ENCODE results near the gene GCFC2. TPM values are rescaled to one million over a fixed set of nuclear protein-coding genes. Genes with fewer than 3 reads are reported as not detected.

Gene GCFC2
- total and polyA plus RNA-seq, 2 of the 13 experiments (the other 11 are each of a cell fraction or from before 2014, with no cell fraction given), result 26.8 to 49.0 TPM

DNA sequence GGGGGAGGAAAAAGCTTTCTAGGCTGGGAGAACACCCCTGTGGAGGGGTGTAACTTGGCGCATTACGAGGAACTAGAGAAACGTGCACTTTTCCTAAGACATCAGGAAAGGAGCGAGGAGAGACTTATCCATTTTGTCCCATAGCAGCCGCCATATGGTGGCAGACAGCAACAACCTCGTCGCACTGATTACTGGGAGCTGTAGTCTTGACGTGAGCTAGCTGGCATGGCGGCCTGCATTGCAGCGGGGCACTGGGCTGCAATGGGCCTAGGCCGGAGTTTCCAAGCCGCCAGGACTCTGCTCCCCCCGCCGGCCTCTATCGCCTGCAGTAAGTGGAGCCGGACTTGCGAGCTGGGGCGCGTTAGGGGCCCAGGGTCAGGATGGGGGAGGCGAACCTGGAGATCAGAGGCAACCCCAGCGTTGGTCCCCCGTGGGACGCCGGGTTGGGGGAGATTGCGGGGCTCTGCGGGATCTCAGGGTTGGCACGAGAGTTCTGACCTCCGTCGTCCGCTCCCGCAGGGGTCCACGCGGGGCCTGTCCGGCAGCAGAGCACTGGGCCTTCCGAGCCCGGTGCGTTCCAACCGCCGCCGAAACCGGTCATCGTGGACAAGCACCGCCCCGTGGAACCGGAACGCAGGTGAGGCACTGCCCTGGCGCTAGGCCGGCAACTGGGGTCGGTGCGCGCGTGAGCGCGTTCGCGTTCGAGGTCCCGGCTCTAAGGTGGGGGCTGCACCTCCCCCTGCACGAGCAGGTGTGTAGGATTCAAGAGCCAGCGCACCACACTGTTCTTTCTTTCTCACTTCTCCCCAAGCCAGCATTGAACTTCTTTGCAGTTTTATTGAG is 63.9 kb downstream of the GCFC2 start, which contains the start of gene MRPL19 (continued):
- peak; percentile 65; the same call in 1 of the 2 replicates for TF ChIP-seq ZNF253 (CRISPR knock-in tag; IDR thresholded peaks at IDR 0.05; ENCODE audit: borderline replicate concordance)
- no peak for TF ChIP-seq AGO1 (IDR thresholded peaks at IDR 0.05; ENCODE audit: low read depth, low read length, poor library complexity, severe bottlenecking)
- TF ChIP-seq ZNF724P (CRISPR knock-in tag; IDR thresholded peaks at IDR 0.05; ENCODE audit: borderline replicate concordance), result peak; percentile 92; the same call in 1 of the 2 replicates
- TF ChIP-seq, protein P1, sequence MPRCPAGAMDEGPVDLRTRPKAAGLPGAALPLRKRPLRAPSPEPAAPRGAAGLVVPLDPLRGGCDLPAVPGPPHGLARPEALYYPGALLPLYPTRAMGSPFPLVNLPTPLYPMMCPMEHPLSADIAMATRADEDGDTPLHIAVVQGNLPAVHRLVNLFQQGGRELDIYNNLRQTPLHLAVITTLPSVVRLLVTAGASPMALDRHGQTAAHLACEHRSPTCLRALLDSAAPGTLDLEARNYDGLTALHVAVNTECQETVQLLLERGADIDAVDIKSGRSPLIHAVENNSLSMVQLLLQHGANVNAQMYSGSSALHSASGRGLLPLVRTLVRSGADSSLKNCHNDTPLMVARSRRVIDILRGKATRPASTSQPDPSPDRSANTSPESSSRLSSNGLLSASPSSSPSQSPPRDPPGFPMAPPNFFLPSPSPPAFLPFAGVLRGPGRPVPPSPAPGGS (CRISPR knock-in tag; IDR thresholded peaks at IDR 0.05), result peak; percentile 70
- peak; percentile 100 for TF ChIP-seq THAP11 (CRISPR knock-in tag; IDR thresholded peaks at IDR 0.05)
- TF ChIP-seq ZNF572 (CRISPR knock-in tag; IDR thresholded peaks at IDR 0.05), result peak; percentile 72; the same call in 1 of the 2 replicates
- no peak for TF ChIP-seq HMG20B (CRISPR knock-in tag; conservative IDR thresholded peaks at IDR 0.05)
- TF ChIP-seq, protein P2, sequence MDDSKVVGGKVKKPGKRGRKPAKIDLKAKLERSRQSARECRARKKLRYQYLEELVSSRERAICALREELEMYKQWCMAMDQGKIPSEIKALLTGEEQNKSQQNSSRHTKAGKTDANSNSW (CRISPR knock-in tag; IDR thresholded peaks at IDR 0.05; ENCODE audit: borderline replicate concordance), result no peak
- TF ChIP-seq GTF3A (CRISPR knock-in tag; conservative IDR thresholded peaks at IDR 0.05), result no peak
- TF ChIP-seq JDP2 (CRISPR knock-in tag; IDR thresholded peaks at IDR 0.05; ENCODE audit: borderline replicate concordance), result no peak; the same call in 1 of the 2 replicates
- TF ChIP-seq, protein P3, sequence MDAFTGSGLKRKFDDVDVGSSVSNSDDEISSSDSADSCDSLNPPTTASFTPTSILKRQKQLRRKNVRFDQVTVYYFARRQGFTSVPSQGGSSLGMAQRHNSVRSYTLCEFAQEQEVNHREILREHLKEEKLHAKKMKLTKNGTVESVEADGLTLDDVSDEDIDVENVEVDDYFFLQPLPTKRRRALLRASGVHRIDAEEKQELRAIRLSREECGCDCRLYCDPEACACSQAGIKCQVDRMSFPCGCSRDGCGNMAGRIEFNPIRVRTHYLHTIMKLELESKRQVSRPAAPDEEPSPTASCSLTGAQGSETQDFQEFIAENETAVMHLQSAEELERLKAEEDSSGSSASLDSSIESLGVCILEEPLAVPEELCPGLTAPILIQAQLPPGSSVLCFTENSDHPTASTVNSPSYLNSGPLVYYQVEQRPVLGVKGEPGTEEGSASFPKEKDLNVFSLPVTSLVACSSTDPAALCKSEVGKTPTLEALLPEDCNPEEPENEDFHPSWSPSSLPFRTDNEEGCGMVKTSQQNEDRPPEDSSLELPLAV (CRISPR knock-in tag; conservative IDR thresholded peaks at IDR 0.05; ENCODE audit: low read depth), result no peak
- TF ChIP-seq ZNF790 (CRISPR knock-in tag; IDR thresholded peaks at IDR 0.05; ENCODE audit: borderline replicate concordance), result peak; percentile 76; the same call in 1 of the 2 replicates
- TF ChIP-seq ZNF343 (CRISPR knock-in tag; IDR thresholded peaks at IDR 0.05), result peak; percentile 99
- peak; percentile 29; the same call in 1 of the 2 replicates for TF ChIP-seq ZSCAN12 (CRISPR knock-in tag; IDR thresholded peaks at IDR 0.05)
- TF ChIP-seq, protein P4, sequence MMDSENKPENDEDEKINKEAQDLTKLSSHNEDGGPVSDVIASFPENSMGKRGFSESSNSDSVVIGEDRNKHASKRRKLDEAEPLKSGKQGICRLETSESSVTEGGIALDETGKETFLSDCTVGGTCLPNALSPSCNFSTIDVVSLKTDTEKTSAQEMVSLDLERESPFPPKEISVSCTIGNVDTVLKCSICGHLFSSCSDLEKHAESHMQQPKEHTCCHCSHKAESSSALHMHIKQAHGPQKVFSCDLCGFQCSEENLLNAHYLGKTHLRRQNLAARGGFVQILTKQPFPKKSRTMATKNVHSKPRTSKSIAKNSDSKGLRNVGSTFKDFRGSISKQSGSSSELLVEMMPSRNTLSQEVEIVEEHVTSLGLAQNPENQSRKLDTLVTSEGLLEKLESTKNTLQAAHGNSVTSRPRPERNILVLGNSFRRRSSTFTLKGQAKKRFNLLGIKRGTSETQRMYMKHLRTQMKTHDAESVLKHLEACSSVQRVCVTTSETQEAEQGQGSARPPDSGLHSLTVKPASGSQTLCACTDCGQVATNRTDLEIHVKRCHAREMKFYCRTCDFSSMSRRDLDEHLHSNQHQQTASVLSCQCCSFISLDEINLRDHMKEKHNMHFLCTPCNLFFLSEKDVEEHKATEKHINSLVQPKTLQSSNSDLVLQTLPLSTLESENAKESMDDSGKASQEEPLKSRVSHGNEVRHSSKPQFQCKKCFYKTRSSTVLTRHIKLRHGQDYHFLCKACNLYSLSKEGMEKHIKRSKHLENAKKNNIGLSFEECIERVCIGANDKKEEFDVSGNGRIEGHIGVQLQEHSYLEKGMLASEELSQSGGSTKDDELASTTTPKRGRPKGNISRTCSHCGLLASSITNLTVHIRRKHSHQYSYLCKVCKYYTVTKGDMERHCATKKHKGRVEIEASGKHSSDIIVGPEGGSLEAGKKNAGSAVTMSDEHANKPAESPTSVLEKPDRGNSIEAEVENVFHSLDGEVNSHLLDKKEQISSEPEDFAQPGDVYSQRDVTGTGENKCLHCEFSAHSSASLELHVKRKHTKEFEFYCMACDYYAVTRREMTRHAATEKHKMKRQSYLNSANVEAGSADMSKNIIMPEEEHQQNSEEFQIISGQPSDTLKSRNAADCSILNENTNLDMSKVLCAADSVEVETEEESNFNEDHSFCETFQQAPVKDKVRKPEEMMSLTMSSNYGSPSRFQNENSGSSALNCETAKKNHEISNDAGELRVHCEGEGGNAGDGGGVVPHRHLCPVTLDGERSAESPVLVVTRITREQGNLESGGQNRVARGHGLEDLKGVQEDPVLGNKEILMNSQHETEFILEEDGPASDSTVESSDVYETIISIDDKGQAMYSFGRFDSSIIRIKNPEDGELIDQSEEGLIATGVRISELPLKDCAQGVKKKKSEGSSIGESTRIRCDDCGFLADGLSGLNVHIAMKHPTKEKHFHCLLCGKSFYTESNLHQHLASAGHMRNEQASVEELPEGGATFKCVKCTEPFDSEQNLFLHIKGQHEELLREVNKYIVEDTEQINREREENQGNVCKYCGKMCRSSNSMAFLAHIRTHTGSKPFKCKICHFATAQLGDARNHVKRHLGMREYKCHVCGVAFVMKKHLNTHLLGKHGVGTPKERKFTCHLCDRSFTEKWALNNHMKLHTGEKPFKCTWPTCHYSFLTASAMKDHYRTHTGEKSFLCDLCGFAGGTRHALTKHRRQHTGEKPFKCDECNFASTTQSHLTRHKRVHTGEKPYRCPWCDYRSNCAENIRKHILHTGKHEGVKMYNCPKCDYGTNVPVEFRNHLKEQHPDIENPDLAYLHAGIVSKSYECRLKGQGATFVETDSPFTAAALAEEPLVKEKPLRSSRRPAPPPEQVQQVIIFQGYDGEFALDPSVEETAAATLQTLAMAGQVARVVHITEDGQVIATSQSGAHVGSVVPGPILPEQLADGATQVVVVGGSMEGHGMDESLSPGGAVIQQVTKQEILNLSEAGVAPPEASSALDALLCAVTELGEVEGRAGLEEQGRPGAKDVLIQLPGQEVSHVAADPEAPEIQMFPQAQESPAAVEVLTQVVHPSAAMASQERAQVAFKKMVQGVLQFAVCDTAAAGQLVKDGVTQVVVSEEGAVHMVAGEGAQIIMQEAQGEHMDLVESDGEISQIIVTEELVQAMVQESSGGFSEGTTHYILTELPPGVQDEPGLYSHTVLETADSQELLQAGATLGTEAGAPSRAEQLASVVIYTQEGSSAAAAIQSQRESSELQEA (CRISPR knock-in tag; IDR thresholded peaks at IDR 0.05; ENCODE audit: not compliant biosample characterization), result peak; percentile 95
- peak; percentile 71 for TF ChIP-seq SIX4 (CRISPR knock-in tag; IDR thresholded peaks at IDR 0.05)
- TF ChIP-seq KAT2B (IDR thresholded peaks at IDR 0.05; ENCODE audit: borderline replicate concordance, low read depth, low read length), result no peak
